ENCODE measurements around the gene SORL1-AS1.

SORL1-AS1 gene

GRCh38 chr11:121483805-121484480 lies 31.2 kb upstream of the SORL1-AS1 start:
- WGBS (ENCODE audit: extremely low coverage, insufficient read length, low lambda C conversion rate) = no CpG with 5 or more reads among the region's 4 CpGs
- H3K27ac Mint-ChIP-seq = peak overlapping the region in 1 of 3 experiments; percentile 80; a peak in 2 of 7 replicates
- H4K91ac ChIP-seq (ENCODE audit: insufficient read length, low read depth, low read length) = no peak overlapping the region

More at GRCh38 chr11:121483805-121484480, 31.2 kb upstream of the SORL1-AS1 start:
- no peak overlapping the region for H3K4ac ChIP-seq (ENCODE audit: low read depth, low read length)
- H3K23ac ChIP-seq (ENCODE audit: insufficient read length, low read depth, low read length) = no peak overlapping the region
- no peak overlapping the region for H2AK5ac ChIP-seq (ENCODE audit: insufficient read length, low read length)
- no peak overlapping the region for H2BK20ac ChIP-seq (ENCODE audit: low read depth, low read length, poor library complexity, severe bottlenecking)
- H3K27me3 ChIP-seq (ENCODE audit: insufficient read depth, low read length) = no peaks in the 10 kb centered on the region
- no peak overlapping the region for H3K14ac ChIP-seq (ENCODE audit: insufficient read depth, low read length)
- no peak overlapping the region for H2BK120ac ChIP-seq (ENCODE audit: low read depth, low read length, poor library complexity, severe bottlenecking)
- H3K4me3 Mint-ChIP-seq = no peak overlapping the region
- H3K27ac ChIP-seq (ENCODE audit: insufficient read length, low read depth, low read length) = no peak overlapping the region
- H4K8ac ChIP-seq (replicated peaks; ENCODE audit: insufficient read length, low read depth, low read length) = no peak overlapping the region
- H3T11ph ChIP-seq (ENCODE audit: low read length) = no peak overlapping the region
- no peak for DNase-seq
- H2BK12ac ChIP-seq (ENCODE audit: insufficient read length, low read depth, low read length) = no peak overlapping the region
- H3K9ac ChIP-seq (ENCODE audit: extremely low read depth, insufficient read length, low read length) = no peak overlapping the region
- H2BK15ac ChIP-seq (ENCODE audit: low read depth, low read length) = no peak overlapping the region
- no peak overlapping the region for H3K18ac ChIP-seq (ENCODE audit: insufficient read length, low read depth, low read length)
- H4K20me1 ChIP-seq (ENCODE audit: control insufficient read depth, insufficient read depth, insufficient read length) = no peaks in the 10 kb centered on the region
- H3K9me3 Mint-ChIP-seq = no peaks in the 10 kb centered on the region
- peaks cover 26 to 37% (median 36%) of the 10 kb centered on the region in 3 experiments; a peak in 6 of 7 replicates for H3K36me3 Mint-ChIP-seq (ENCODE audit: insufficient read depth in 1 of 3, low read depth in 3 of 3)
- H3K4me2 ChIP-seq (ENCODE audit: insufficient read depth, insufficient read length, low read length) = no peak overlapping the region
- no peak overlapping the region for H3K56ac ChIP-seq (ENCODE audit: insufficient read length, low read depth, low read length)
- no peaks in the 10 kb centered on the region for H3K9me3 ChIP-seq (ENCODE audit: control insufficient read depth, low read depth, low read length)
- peaks cover 11% of the 10 kb centered on the region; the same call in 1 of the 2 replicates for H3K4me1 ChIP-seq (ENCODE audit: insufficient read depth, low read length)
- no peak overlapping the region for H4K5ac ChIP-seq (ENCODE audit: insufficient read length, low read depth, low read length)
- TF ChIP-seq CTCF (conservative IDR thresholded peaks at IDR 0.05) = no peak
- H3K23me2 ChIP-seq (ENCODE audit: insufficient read length, low read depth, low read length, poor library complexity, severe bottlenecking) = no peaks in the 10 kb centered on the region
- peaks cover 30 to 39% of the 10 kb centered on the region in 2 experiments for H3K4me1 Mint-ChIP-seq
- no peaks in the 10 kb centered on the region for H3K79me1 ChIP-seq (ENCODE audit: insufficient read depth, low read depth, low read length, poor library complexity, severe bottlenecking)
- no peak overlapping the region for H2BK5ac ChIP-seq (ENCODE audit: insufficient read length, low read length)
- H3K27me3 Mint-ChIP-seq (ENCODE audit: low read depth) = no peaks in the 10 kb centered on the region
- no peaks in the 10 kb centered on the region for H3K79me2 ChIP-seq (ENCODE audit: insufficient read depth, low read length)
- no peak overlapping the region for H2AFZ ChIP-seq (ENCODE audit: low read length)
